GM23338 (cell line): Measurements from ENCODE around the gene AGAP1. TPM values are rescaled to one million over a fixed set of nuclear protein-coding genes. Genes with fewer than 3 reads are reported as not detected.

Experiments used
- ATAC-seq: fragments of 200-7000 bp; cut with Tn5 transposase; 3 replicates; pipeline ENCODE4 v1.9.1; 2020
- DNase-seq: peaks from one replicate; pipeline ENCODE4 v3.0.0-alpha.2; 2015; ENCODE audit warnings: low spot score
- H2AFZ ChIP-seq: fragments of 200-600 bp; sonication (generic); 2 replicates; pipeline ENCODE4 v1.8.0; 2016; ENCODE audit warnings: antibody characterized with exemption, mild to moderate bottlenecking, moderate library complexity
- H3F3A ChIP-seq: fragments of 200-600 bp; sonication (generic); replicated peaks from 2 replicates; pipeline ENCODE4 v1.8.0; 2017; ENCODE audit warnings: antibody characterized with exemption, mixed run types, low read depth
- H3K27ac ChIP-seq: fragments of 200-600 bp; sonication (generic); 2 replicates; pipeline ENCODE4 v1.6.1; 2016; ENCODE audit warnings: low read depth
- H3K27me3 ChIP-seq: fragments of 200-600 bp; sonication (generic); 2 replicates; pipeline ENCODE4 v1.8.0; 2016; ENCODE audit warnings: mild to moderate bottlenecking, mixed run types, moderate library complexity; ENCODE audit not compliant: insufficient read depth
- H3K36me3 ChIP-seq: fragments of 200-600 bp; sonication (generic); 2 replicates; pipeline ENCODE4 v1.8.0; 2016; ENCODE audit warnings: mild to moderate bottlenecking; ENCODE audit not compliant: insufficient read depth
- H3K4me1 ChIP-seq: fragments of 200-600 bp; sonication (generic); 2 replicates; pipeline ENCODE4 v1.8.0; 2016; ENCODE audit warnings: mild to moderate bottlenecking, moderate library complexity; ENCODE audit not compliant: insufficient read depth
- H3K4me2 ChIP-seq: fragments of 200-600 bp; sonication (generic); 2 replicates; pipeline ENCODE4 v1.7.1; 2017; ENCODE audit warnings: mixed run types
- H3K4me3 ChIP-seq: fragments of 200-600 bp; sonication (generic); 2 replicates; pipeline ENCODE4 v1.6.1; 2016; ENCODE audit warnings: mixed run types
- H3K79me2 ChIP-seq: fragments of 200-600 bp; sonication (generic); replicated peaks from 2 replicates; pipeline ENCODE4 v1.8.0; 2017; ENCODE audit warnings: mild to moderate bottlenecking; ENCODE audit not compliant: insufficient read depth
- H3K9me2 ChIP-seq: fragments of 200-600 bp; sonication (generic); 2 replicates; pipeline ENCODE4 v1.8.0; 2017; ENCODE audit not compliant: insufficient read depth
- H4K20me1 ChIP-seq: fragments of 200-600 bp; sonication (generic); replicated peaks from 2 replicates; pipeline ENCODE4 v1.8.0; 2017; ENCODE audit warnings: mild to moderate bottlenecking; ENCODE audit not compliant: insufficient read depth
- H3K27ac Mint-ChIP-seq: 2 replicates; pipeline ENCODE4 v1.8.0; 2020; ENCODE audit warnings: inconsistent platforms, mild to moderate bottlenecking, moderate library complexity, mixed read lengths
- H3K27me3 Mint-ChIP-seq: 3 replicates; pipeline ENCODE4 v1.8.0; 2022; ENCODE audit warnings: low read depth, mild to moderate bottlenecking, moderate library complexity, mixed read lengths, inconsistent platforms; ENCODE audit not compliant: insufficient read depth, poor library complexity
- H3K36me3 Mint-ChIP-seq: 3 replicates; pipeline ENCODE4 v1.8.0; 2021; ENCODE audit warnings: low read depth, mild to moderate bottlenecking, inconsistent platforms, moderate library complexity, mixed read lengths
- H3K4me1 Mint-ChIP-seq: 3 replicates; pipeline ENCODE4 v1.8.0; 2020; ENCODE audit warnings: mild to moderate bottlenecking, inconsistent platforms, mixed read lengths
- H3K4me3 Mint-ChIP-seq: 3 replicates; pipeline ENCODE4 v1.8.0; 2021; ENCODE audit warnings: moderate library complexity, mild to moderate bottlenecking, inconsistent platforms, mixed read lengths
- H3K9me3 Mint-ChIP-seq: 3 replicates; pipeline ENCODE4 v1.8.0; 2020; ENCODE audit warnings: moderate library complexity, mild to moderate bottlenecking, inconsistent platforms, mixed read lengths
- EZH2 ChIP-seq: fragments of 200-600 bp; sonication (generic); IDR thresholded peaks from one replicate; pipeline ENCODE4 v1.8.0; 2017; ENCODE audit warnings: antibody characterized with exemption, mild to moderate bottlenecking, low read depth; ENCODE audit not compliant: unreplicated experiment
- EZH2phosphoT487 ChIP-seq: fragments of 200-600 bp; sonication (generic); IDR thresholded peaks from one replicate; pipeline ENCODE4 v1.8.1; 2018; ENCODE audit warnings: antibody characterized with exemption; ENCODE audit not compliant: unreplicated experiment
- JUNB ChIP-seq: IDR thresholded peaks from one replicate; pipeline ENCODE4 v1.6.1; 2016; ENCODE audit warnings: antibody characterized with exemption; ENCODE audit not compliant: unreplicated experiment
- NANOG ChIP-seq: IDR thresholded peaks from 2 replicates; pipeline ENCODE4 v1.6.1; 2016; ENCODE audit warnings: antibody characterized with exemption, borderline replicate concordance
- POLR2AphosphoS5 ChIP-seq: IDR thresholded peaks from 2 replicates; pipeline ENCODE4 v1.6.1; 2016; ENCODE audit warnings: antibody characterized with exemption, low read depth
- STAT1 ChIP-seq: IDR thresholded peaks from one replicate; pipeline ENCODE4 v1.6.1; 2016; ENCODE audit warnings: antibody characterized with exemption; ENCODE audit not compliant: unreplicated experiment
- ZNF114 ChIP-seq: fragments of 250-450 bp; sonication (Bioruptor Pico); IDR thresholded peaks from 2 replicates; pipeline ENCODE4 v1.5.0; 2020; ENCODE audit warnings: mild to moderate bottlenecking, moderate library complexity
- ZNF331 ChIP-seq: fragments of 250-450 bp; sonication (Bioruptor Pico); IDR thresholded peaks from 2 replicates; pipeline ENCODE4 v1.5.0; 2020; ENCODE audit warnings: low read depth, mild to moderate bottlenecking, moderate library complexity
- ZNF462 ChIP-seq: fragments of 250-450 bp; sonication (Bioruptor Pico); IDR thresholded peaks from 2 replicates; pipeline ENCODE4 v1.5.0; 2020; ENCODE audit warnings: mild to moderate bottlenecking, moderate library complexity
- polyA plus RNA-seq: library from polyadenylated mRNA; unstranded; fragments of >200 nt; fragmentation: Nextera tagmentation; extraction: Ambion mirVana; gene quantifications from 2 replicates; pipeline ENCODE4 v1.2.1, GENCODE V29; 2016
- total RNA-seq: library from RNA; depleted of rRNA; stranded (reverse); fragments of >200 nt; shearing (Covaris generic); gene quantifications from 2 replicates; pipeline ENCODE4 v1.2.3, GENCODE V29; 2014
- TF ChIP-seq, protein P1 (sequence below): IDR thresholded peaks from one replicate; pipeline ENCODE4 v1.6.1; 2018; ENCODE audit warnings: antibody characterized with exemption; ENCODE audit not compliant: unreplicated experiment
- TF ChIP-seq, protein P2 (sequence below), 2 experiments: fragments of 200-600 bp in 1 of 2; sonication (generic) in 1 of 2; conservative IDR thresholded peaks; 2 replicates each; pipeline versions ENCODE4 v1.5.1 to v1.6.1; 2016 to 2017; ENCODE audit warnings: antibody characterized with exemption in 2 of 2, low read depth in 2 of 2, mild to moderate bottlenecking in 2 of 2, moderate library complexity in 1 of 2

AGAP1 gene
- total and polyA plus RNA-seq, 2 experiments from 2014 or later = 13.3 to 27.9 TPM

GRCh38 chr2:236130349-236130998, 636.6 kb downstream of the AGAP1 start:
- H4K20me1 ChIP-seq = no peaks in the 10 kb centered on the region
- H3K9me2 ChIP-seq = no peaks in the 10 kb centered on the region
- H2AFZ ChIP-seq = no peak overlapping the region
- no peak for DNase-seq
- no peak overlapping the region for H3K27ac ChIP-seq
- H3K4me3 Mint-ChIP-seq = no peak overlapping the region
- H3K79me2 ChIP-seq = no peaks in the 10 kb centered on the region
- TF ChIP-seq, protein P1, sequence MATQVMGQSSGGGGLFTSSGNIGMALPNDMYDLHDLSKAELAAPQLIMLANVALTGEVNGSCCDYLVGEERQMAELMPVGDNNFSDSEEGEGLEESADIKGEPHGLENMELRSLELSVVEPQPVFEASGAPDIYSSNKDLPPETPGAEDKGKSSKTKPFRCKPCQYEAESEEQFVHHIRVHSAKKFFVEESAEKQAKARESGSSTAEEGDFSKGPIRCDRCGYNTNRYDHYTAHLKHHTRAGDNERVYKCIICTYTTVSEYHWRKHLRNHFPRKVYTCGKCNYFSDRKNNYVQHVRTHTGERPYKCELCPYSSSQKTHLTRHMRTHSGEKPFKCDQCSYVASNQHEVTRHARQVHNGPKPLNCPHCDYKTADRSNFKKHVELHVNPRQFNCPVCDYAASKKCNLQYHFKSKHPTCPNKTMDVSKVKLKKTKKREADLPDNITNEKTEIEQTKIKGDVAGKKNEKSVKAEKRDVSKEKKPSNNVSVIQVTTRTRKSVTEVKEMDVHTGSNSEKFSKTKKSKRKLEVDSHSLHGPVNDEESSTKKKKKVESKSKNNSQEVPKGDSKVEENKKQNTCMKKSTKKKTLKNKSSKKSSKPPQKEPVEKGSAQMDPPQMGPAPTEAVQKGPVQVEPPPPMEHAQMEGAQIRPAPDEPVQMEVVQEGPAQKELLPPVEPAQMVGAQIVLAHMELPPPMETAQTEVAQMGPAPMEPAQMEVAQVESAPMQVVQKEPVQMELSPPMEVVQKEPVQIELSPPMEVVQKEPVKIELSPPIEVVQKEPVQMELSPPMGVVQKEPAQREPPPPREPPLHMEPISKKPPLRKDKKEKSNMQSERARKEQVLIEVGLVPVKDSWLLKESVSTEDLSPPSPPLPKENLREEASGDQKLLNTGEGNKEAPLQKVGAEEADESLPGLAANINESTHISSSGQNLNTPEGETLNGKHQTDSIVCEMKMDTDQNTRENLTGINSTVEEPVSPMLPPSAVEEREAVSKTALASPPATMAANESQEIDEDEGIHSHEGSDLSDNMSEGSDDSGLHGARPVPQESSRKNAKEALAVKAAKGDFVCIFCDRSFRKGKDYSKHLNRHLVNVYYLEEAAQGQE = no peak
- TF ChIP-seq STAT1 (no peak), EZH2phosphoT487 (no peak), EZH2 (no peak), ZNF331 (CRISPR knock-in tag) (no peak), NANOG (no peak), ZNF462 (CRISPR knock-in tag) (no peak), JUNB (no peak), ZNF114 (CRISPR knock-in tag) (no peak), POLR2AphosphoS5 (no peak)
- TF ChIP-seq, protein P2, sequence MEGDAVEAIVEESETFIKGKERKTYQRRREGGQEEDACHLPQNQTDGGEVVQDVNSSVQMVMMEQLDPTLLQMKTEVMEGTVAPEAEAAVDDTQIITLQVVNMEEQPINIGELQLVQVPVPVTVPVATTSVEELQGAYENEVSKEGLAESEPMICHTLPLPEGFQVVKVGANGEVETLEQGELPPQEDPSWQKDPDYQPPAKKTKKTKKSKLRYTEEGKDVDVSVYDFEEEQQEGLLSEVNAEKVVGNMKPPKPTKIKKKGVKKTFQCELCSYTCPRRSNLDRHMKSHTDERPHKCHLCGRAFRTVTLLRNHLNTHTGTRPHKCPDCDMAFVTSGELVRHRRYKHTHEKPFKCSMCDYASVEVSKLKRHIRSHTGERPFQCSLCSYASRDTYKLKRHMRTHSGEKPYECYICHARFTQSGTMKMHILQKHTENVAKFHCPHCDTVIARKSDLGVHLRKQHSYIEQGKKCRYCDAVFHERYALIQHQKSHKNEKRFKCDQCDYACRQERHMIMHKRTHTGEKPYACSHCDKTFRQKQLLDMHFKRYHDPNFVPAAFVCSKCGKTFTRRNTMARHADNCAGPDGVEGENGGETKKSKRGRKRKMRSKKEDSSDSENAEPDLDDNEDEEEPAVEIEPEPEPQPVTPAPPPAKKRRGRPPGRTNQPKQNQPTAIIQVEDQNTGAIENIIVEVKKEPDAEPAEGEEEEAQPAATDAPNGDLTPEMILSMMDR (conservative IDR thresholded peaks at IDR 0.05; ENCODE audit: low read depth in 2 of 2) = no peak
- H3K4me1 ChIP-seq = peaks cover 11% of the 10 kb centered on the region
- no peaks in the 10 kb centered on the region for H3K9me3 Mint-ChIP-seq
- H3K27me3 ChIP-seq = no peaks in the 10 kb centered on the region
- no peaks in the 10 kb centered on the region for H3K36me3 ChIP-seq
- peaks cover 28% of the 10 kb centered on the region for H3K27me3 Mint-ChIP-seq
- H3F3A ChIP-seq = 0 out of 2 replicates have a peak, but pooled peaks cover 4% of the 10 kb centered on the region
- H3K4me1 Mint-ChIP-seq = peaks cover 46% of the 10 kb centered on the region
- H3K4me2 ChIP-seq = no peak overlapping the region
- no peak overlapping the region for H3K27ac Mint-ChIP-seq
- H3K4me3 ChIP-seq = no peak overlapping the region
- H3K36me3 Mint-ChIP-seq = peaks cover 3% of the 10 kb centered on the region; the same call in 2 of the 3 replicates
- ATAC-seq = 0 out of 3 replicates have a peak, but pooled peaks have one; percentile 11
